Measurements from ENCODE around the gene PCDHB9.
"Not testable (repeated sequence)": the region's sequence is repeated elsewhere in the genome, so short reads cannot be mapped to it uniquely, and the experiment has no call there.

Gene PCDHB9

GRCh38 chr5:141186897-141187512 is at the start of gene PCDHB9:
Gene PCDHB9, plus strand, starts transcription at chr5:141187161. Its CDS starts 158 bp downstream, at chr5:141187319.
- in situ Hi-C loops (cut with HindIII; ENCODE audit: low pct_unique_long_range_greater_than_20kb, low sequenced_read_pairs): no loop called here
- TF ChIP-seq JUND (IDR thresholded peaks at IDR 0.05; ENCODE audit: low read depth): no peak
- DNase-seq (ENCODE audit: low read depth in 1 of 2, low spot score in 1 of 2): peak; percentile 84 to 91

DNA sequence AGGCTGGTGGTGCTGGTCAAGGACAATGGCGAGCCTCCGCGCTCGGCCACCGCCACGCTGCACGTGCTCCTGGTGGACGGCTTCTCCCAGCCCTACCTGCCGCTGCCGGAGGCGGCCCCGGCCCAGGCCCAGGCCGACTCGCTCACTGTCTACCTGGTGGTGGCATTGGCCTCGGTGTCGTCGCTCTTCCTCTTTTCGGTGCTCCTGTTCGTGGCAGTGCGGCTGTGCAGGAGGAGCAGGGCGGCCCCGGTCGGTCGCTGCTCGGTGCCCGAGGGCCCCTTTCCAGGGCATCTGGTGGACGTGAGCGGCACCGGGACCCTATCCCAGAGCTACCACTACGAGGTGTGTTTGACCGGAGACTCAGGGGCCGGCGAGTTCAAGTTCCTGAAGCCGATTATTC is 49.6 kb upstream of the PCDHB9 start:
- DNase-seq (ENCODE audit: low read depth in 1 of 2, low spot score in 1 of 2); in situ Hi-C loops (cut with HindIII; ENCODE audit: low pct_unique_long_range_greater_than_20kb, low sequenced_read_pairs): not testable (repeated sequence)

- TF ChIP-seq JUND (IDR thresholded peaks at IDR 0.05; ENCODE audit: low read depth): no peak
- DNase-seq (ENCODE audit: low read depth in 1 of 2, low spot score in 1 of 2): peak; percentile 86 to 87
- in situ Hi-C loops (cut with HindIII; ENCODE audit: low pct_unique_long_range_greater_than_20kb, low sequenced_read_pairs): no loop called here
These were observed 37.1 kb upstream of the PCDHB9 start, which contains the start of gene PCDHB6 for GRCh38 chr5:141149812-141150211. Gene PCDHB6, plus strand, starts transcription at chr5:141150057. Its CDS starts 201 bp downstream, at chr5:141150258.

DNA sequence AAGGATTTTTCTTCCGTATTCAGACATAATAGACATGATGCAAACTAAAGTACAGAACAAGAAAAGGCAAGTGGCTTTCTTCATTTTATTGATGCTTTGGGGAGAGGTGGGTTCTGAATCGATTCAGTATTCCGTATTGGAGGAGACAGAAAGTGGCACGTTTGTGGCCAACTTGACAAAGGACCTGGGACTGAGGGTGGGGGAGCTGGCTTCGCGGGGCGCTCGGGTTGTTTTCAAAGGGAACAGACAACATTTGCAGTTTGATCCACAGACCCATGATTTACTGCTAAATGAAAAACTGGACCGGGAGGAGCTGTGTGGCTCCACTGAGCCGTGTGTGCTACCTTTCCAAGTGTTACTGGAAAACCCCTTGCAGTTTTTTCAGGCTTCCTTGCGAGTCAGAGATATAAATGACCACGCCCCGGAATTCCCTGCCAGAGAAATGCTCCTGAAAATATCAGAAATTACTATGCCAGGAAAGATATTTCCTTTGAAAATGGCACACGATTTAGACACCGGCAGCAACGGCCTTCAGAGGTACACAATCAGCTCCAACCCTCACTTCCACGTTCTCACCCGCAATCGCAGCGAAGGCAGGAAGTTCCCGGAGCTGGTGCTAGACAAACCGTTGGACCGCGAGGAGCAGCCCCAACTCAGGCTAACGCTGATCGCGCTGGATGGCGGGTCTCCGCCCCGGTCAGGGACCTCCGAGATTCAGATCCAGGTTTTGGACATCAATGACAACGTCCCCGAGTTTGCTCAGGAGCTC is 36.6 kb upstream of the PCDHB9 start:
- in situ Hi-C loops (cut with HindIII; ENCODE audit: low pct_unique_long_range_greater_than_20kb, low sequenced_read_pairs): no loop called here
- DNase-seq (ENCODE audit: low read depth in 1 of 2, low spot score in 1 of 2): peak; percentile 42 to 49
- no peak for TF ChIP-seq JUND (IDR thresholded peaks at IDR 0.05; ENCODE audit: low read depth)

- no peak for DNase-seq (ENCODE audit: low read depth in 1 of 2, low spot score in 1 of 2)
- TF ChIP-seq JUND (IDR thresholded peaks at IDR 0.05; ENCODE audit: low read depth): no peak
- in situ Hi-C loops (cut with HindIII; ENCODE audit: low pct_unique_long_range_greater_than_20kb, low sequenced_read_pairs): no loop called here
These were observed 36.0 kb upstream of the PCDHB9 start for GRCh38 chr5:141150993-141151325.

- DNase-seq (ENCODE audit: low read depth in 1 of 2, low spot score in 1 of 2); in situ Hi-C loops (cut with HindIII; ENCODE audit: low pct_unique_long_range_greater_than_20kb, low sequenced_read_pairs): not testable (repeated sequence)
These were observed 35.3 kb upstream of the PCDHB9 start for GRCh38 chr5:141151632-141152031.

- DNase-seq (ENCODE audit: low read depth in 1 of 2, low spot score in 1 of 2); in situ Hi-C loops (cut with HindIII; ENCODE audit: low pct_unique_long_range_greater_than_20kb, low sequenced_read_pairs): not testable (repeated sequence)
These were observed 34.9 kb upstream of the PCDHB9 start for GRCh38 chr5:141152096-141152495.

DNA sequence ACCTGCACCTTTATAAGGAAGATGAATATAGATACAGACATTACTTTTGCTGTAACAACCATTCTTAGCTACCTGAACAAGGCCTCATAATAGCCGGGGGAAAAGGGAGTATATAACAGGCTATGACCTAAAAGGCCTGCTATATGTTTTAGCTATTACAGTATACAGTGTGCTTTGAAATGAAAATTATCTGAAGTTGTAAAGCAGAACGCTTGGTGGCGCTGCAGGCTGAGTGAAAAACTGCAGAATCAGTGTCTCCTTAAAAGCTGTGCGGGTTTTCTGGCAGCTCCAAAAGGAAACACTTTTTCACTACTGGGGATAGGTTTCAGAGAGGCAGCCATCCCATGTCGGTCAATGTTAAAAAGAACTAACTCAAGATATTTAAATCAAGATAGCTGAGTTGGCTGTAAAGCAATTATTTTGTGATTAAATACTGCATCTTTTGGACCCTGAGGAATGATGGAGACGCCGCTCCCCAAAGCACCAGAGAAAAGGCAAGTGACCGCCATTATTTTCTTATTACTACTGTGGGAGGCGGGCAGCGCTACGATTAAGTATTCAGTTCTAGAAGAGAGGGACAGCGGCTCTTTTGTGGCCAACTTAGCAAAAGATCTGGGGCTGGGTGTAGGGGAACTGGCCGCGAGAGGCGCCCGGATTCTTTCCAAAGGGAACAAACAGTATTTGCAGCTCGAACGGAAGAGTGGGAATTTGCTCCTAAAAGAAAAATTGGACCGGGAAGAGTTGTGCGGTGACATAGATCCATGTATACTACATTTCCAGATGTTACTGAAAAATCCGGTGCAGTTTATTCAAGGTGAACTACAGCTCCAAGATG is 31.2 kb upstream of the PCDHB9 start:
- in situ Hi-C loops (cut with HindIII; ENCODE audit: low pct_unique_long_range_greater_than_20kb, low sequenced_read_pairs): no loop called here
- DNase-seq (ENCODE audit: low read depth in 1 of 2, low spot score in 1 of 2): peak; percentile 88 to 92
- TF ChIP-seq JUND (IDR thresholded peaks at IDR 0.05; ENCODE audit: low read depth): no peak

- DNase-seq (ENCODE audit: low read depth in 1 of 2, low spot score in 1 of 2); in situ Hi-C loops (cut with HindIII; ENCODE audit: low pct_unique_long_range_greater_than_20kb, low sequenced_read_pairs): not testable (repeated sequence)
These were observed 29.6 kb upstream of the PCDHB9 start for GRCh38 chr5:141157356-141157755.

GRCh38 chr5:141157901-141158300 is 29.1 kb upstream of the PCDHB9 start:
- in situ Hi-C loops (cut with HindIII; ENCODE audit: low pct_unique_long_range_greater_than_20kb, low sequenced_read_pairs); DNase-seq (ENCODE audit: low read depth in 1 of 2, low spot score in 1 of 2): not testable (repeated sequence)

- in situ Hi-C loops (cut with HindIII; ENCODE audit: low pct_unique_long_range_greater_than_20kb, low sequenced_read_pairs): no loop called here
- TF ChIP-seq JUND (IDR thresholded peaks at IDR 0.05; ENCODE audit: low read depth): no peak
- peak; percentile 75 to 85 for DNase-seq (ENCODE audit: low read depth in 1 of 2, low spot score in 1 of 2)
These were observed 14.4 kb upstream of the PCDHB9 start, which contains the start of gene PCDHB7 for GRCh38 chr5:141172381-141173204. Gene PCDHB7, plus strand, starts transcription at chr5:141172644. Its CDS starts 192 bp downstream, at chr5:141172836.

- DNase-seq (ENCODE audit: low read depth in 1 of 2, low spot score in 1 of 2); in situ Hi-C loops (cut with HindIII; ENCODE audit: low pct_unique_long_range_greater_than_20kb, low sequenced_read_pairs): not testable (repeated sequence)
These were observed 12.5 kb upstream of the PCDHB9 start for GRCh38 chr5:141174291-141175104.

Data from T47D (cell line).